ENCODE results near the gene FRMD6.
A peak's percentile ranks its signal among the peaks of the same experiment; 100 is the strongest.

DNA sequence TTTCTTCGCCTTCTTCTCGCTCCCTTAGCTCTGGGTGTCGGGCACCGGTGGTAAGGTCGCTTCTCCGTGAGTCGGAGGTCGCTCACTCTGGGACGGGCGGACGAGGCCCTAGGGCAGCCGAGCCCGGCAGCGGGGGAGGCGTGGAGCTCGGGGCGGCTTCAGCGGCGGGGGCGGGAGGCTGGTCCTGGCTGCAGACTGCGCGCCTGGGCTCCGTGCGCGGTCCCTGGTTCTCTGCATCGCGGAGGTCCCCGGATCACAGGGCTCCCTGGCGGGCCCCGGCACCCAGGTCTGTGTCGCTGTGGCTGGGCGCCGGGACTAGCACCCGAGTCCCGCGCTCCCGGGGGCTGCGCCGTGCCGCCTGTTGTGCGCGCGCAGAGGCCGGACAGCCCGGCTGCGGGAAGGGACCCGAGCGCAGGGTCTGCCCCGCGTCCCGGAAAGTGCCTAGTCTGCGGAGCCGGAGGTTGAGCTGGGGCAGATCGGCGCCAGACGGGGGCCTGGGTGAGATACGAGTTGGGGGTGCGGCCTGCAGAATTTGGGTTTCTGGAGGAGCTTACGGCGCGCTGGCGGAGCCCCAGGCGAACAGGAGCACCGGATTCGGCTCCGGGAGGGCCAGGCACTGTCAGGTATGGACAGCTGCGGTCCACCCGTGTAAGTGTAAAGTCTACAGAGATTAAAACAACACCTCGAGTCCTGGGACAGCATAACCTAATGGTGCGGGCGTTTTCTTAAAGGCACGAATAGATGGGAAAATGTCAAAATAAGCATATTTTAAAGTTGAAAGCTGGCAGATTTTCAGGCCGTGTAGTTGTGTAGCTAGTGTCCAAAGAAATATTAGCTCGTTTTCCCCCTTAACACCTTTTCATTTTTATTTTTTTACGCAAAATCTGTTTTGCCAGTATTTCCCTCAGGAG lies 713 bp downstream of the FRMD6 start:
- TF ChIP-seq, protein P1, sequence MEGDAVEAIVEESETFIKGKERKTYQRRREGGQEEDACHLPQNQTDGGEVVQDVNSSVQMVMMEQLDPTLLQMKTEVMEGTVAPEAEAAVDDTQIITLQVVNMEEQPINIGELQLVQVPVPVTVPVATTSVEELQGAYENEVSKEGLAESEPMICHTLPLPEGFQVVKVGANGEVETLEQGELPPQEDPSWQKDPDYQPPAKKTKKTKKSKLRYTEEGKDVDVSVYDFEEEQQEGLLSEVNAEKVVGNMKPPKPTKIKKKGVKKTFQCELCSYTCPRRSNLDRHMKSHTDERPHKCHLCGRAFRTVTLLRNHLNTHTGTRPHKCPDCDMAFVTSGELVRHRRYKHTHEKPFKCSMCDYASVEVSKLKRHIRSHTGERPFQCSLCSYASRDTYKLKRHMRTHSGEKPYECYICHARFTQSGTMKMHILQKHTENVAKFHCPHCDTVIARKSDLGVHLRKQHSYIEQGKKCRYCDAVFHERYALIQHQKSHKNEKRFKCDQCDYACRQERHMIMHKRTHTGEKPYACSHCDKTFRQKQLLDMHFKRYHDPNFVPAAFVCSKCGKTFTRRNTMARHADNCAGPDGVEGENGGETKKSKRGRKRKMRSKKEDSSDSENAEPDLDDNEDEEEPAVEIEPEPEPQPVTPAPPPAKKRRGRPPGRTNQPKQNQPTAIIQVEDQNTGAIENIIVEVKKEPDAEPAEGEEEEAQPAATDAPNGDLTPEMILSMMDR (IDR thresholded peaks at IDR 0.05), result peak in 1 of 6 experiments; percentile 13
- peak in 1 of 2 donors; percentile 20 for TF ChIP-seq POLR2A (IDR thresholded peaks at IDR 0.05)
